Peyer's patch (tissue), 4 donors: ENCODE results near the gene DEF6. TPM values are rescaled to one million over a fixed set of nuclear protein-coding genes. Genes with fewer than 3 reads are reported as not detected.

ENCODE experiments used
- DNase-seq, 3 donors: peaks; one replicate each; pipeline ENCODE4 v3.0.0-alpha.2; 2017 to 2019
- H3K27ac ChIP-seq, 4 donors: fragments of 200-600 bp; sonication (generic); one replicate each; pipeline ENCODE4 v1.5.1; 2016 to 2019
- H3K27me3 ChIP-seq, 2 donors: fragments of 200-600 bp; sonication (generic); one replicate each; pipeline ENCODE4 v1.5.1; 2019
- H3K36me3 ChIP-seq, 3 donors: fragments of 200-600 bp; sonication (generic); one replicate each; pipeline ENCODE4 v1.5.1; 2016 to 2019
- H3K4me1 ChIP-seq, 4 donors: fragments of 200-600 bp; sonication (generic); one replicate each; pipeline ENCODE4 v1.5.1; 2016 to 2019
- H3K4me3 ChIP-seq, 4 donors: fragments of 200-600 bp; sonication (generic); 1 replicate in 3 of 4; 2 replicates in 1 of 4; pipeline ENCODE4 v1.5.1; 2016 to 2019; ENCODE audit warnings: mild to moderate bottlenecking in 1 of 4
- H3K9me3 ChIP-seq, 4 donors: fragments of 200-600 bp; sonication (generic); one replicate each; pipeline ENCODE4 v1.5.1; 2016 to 2019; ENCODE audit warnings: mild to moderate bottlenecking in 1 of 4
- POLR2A ChIP-seq, 2 donors: fragments of 450-650 bp; IDR thresholded peaks; one replicate each; pipeline ENCODE4 v1.5.1; 2017; ENCODE audit warnings: antibody characterized with exemption in 2 of 2, mild to moderate bottlenecking in 2 of 2, moderate library complexity in 2 of 2
- total RNA-seq, 4 donors: library from RNA; depleted of rRNA; stranded (reverse); fragments of >200 nt; gene quantifications; one replicate each; pipeline ENCODE4 v1.1.0, GENCODE V29; 2016
- TF ChIP-seq, protein P1 (sequence below), 6 experiments: fragments of 450-650 bp in 4 of 6; fragments of 200-600 bp in 2 of 6; sonication (generic) in 1 of 6; IDR thresholded peaks; one replicate each; pipeline ENCODE4 v1.5.1; 2017 to 2019; ENCODE audit warnings: antibody characterized with exemption in 6 of 6, mild to moderate bottlenecking in 3 of 6, moderate library complexity in 1 of 6

The DEF6 gene
- total RNA-seq, 4 donors from 2014 or later, result 11.0 to 85.8 (median 21.5) TPM

DNA sequence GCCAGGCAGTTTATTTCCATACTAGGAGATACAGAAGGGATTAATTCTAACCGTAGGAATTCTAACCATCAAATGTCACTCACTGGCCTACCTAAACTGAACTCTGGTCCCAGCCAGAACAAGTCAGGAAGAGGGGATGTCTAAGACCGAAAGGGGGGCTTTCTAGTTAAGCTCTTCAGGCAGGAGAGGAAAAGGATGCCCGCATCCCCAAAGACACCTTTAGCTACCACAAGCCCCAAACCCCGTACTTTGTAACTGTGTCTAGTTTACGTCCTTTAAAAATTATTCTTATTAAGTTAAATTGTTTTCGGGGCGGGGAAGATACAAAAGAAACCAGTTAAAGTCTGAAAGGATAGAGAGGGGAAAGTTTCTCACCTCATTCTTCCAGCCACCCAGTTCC lies 39.3 kb upstream of the DEF6 start:
- no peak for TF ChIP-seq POLR2A (IDR thresholded peaks at IDR 0.05)
- TF ChIP-seq, protein P1, sequence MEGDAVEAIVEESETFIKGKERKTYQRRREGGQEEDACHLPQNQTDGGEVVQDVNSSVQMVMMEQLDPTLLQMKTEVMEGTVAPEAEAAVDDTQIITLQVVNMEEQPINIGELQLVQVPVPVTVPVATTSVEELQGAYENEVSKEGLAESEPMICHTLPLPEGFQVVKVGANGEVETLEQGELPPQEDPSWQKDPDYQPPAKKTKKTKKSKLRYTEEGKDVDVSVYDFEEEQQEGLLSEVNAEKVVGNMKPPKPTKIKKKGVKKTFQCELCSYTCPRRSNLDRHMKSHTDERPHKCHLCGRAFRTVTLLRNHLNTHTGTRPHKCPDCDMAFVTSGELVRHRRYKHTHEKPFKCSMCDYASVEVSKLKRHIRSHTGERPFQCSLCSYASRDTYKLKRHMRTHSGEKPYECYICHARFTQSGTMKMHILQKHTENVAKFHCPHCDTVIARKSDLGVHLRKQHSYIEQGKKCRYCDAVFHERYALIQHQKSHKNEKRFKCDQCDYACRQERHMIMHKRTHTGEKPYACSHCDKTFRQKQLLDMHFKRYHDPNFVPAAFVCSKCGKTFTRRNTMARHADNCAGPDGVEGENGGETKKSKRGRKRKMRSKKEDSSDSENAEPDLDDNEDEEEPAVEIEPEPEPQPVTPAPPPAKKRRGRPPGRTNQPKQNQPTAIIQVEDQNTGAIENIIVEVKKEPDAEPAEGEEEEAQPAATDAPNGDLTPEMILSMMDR (IDR thresholded peaks at IDR 0.05), result no peak
- H3K27ac ChIP-seq, result peak overlapping the region in 2 of 4 donors; percentile 92 to 97
- peak overlapping the region; percentile 72 to 96 (median 84) for H3K4me3 ChIP-seq
- H3K36me3 ChIP-seq, result no peaks in the 10 kb centered on the region
- H3K9me3 ChIP-seq, result no peaks in the 10 kb centered on the region
- H3K27me3 ChIP-seq, result no peaks in the 10 kb centered on the region
- no peak for DNase-seq
- H3K4me1 ChIP-seq, result peaks cover 0 to 13% (median 0%) of the 10 kb centered on the region in 4 donors

DNA sequence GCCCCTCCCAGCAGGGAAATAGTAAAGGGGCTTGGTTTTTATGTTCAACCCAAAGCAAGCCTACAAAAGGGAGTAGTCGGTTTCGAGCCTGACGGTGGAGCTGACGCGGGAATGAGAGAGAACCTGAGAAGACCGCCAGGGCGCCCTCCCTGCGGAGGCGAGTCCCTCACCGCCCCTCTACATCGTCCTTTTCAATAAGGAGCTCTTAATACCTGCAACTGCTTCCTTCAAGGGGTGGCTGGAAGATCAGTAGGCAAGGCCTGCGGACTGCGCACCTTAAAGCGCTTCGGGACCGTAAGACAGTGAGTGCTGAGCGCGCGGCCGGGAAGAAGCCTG lies 38.8 kb upstream of the DEF6 start:
- DNase-seq, result peak in 1 of 3 donors; percentile 41
- H3K36me3 ChIP-seq, result no peaks in the 10 kb centered on the region
- H3K4me3 ChIP-seq, result peak overlapping the region; percentile 72 to 96 (median 84)
- H3K4me1 ChIP-seq, result peaks cover 0 to 13% (median 0%) of the 10 kb centered on the region in 4 donors
- TF ChIP-seq, protein P1 (IDR thresholded peaks at IDR 0.05), result peak in 1 of 6 experiments; percentile 3
- no peak for TF ChIP-seq POLR2A (IDR thresholded peaks at IDR 0.05)
- peak overlapping the region; percentile 92 to 97 (median 95) for H3K27ac ChIP-seq
- no peaks in the 10 kb centered on the region for H3K9me3 ChIP-seq
- no peaks in the 10 kb centered on the region for H3K27me3 ChIP-seq

DNA sequence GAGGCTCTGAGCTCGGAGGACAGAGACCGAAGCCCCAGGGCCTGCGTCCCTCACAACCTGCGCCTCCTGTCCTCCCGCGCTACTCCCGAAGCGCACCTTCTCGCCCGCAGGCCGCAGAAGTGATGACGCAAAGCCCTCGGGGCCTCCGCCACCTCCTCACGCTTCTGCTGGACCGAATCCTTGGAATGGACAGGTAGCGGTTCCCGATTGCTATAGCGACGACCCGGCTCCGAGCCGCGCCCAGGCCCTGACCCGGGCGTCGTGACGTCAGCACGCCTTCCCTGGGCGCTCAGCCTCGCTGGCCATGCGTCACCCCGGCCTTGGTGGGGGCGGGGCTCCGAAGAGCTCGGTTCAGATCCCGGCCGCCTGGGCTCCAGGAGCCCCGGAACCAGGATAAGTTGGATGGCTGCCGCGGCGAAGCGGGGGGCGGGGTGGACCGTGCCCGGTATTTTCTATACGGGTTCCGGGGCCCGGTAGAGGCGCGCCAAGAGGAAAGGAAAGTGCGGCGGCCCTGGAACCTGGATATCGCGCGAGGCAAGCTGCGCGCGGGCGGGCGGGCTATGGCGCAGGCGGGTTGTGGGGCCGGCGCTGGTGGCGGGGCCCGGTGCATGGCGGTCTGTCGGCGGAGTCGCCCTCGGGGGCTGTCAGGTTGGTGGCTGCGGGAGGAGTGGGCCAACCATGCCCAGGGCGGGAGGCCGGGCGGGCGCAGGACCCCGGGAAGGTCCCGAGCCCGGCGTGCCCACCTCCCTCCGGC lies 38.2 kb upstream of the DEF6 start, which contains the start of gene ZNF76:
Gene ZNF76, plus strand, starts transcription at position 542 of the 754 bp plus-strand sequence. CDS start 21,417 bp downstream, outside the sequence.
- Histone ChIP-seq H3K4me1 (peaks cover 0 to 13% (median 0%) of the 10 kb centered on the region in 4 donors), H3K9me3 (no peaks in the 10 kb centered on the region), H3K27ac (peak within 1 kb of the TSS; percentile 92 to 97 (median 95)), H3K36me3 (no peaks in the 10 kb centered on the region), H3K4me3 (peak within 1 kb of the TSS; percentile 72 to 96 (median 84)), H3K27me3 (no peaks in the 10 kb centered on the region)
- peak; percentile 94 to 99 (median 98) for DNase-seq
- peak; percentile 18 to 25 for TF ChIP-seq POLR2A (IDR thresholded peaks at IDR 0.05)
- TF ChIP-seq, protein P1 (IDR thresholded peaks at IDR 0.05), result peak in 3 of 6 experiments; percentile 69 to 76 (median 73)

DNA sequence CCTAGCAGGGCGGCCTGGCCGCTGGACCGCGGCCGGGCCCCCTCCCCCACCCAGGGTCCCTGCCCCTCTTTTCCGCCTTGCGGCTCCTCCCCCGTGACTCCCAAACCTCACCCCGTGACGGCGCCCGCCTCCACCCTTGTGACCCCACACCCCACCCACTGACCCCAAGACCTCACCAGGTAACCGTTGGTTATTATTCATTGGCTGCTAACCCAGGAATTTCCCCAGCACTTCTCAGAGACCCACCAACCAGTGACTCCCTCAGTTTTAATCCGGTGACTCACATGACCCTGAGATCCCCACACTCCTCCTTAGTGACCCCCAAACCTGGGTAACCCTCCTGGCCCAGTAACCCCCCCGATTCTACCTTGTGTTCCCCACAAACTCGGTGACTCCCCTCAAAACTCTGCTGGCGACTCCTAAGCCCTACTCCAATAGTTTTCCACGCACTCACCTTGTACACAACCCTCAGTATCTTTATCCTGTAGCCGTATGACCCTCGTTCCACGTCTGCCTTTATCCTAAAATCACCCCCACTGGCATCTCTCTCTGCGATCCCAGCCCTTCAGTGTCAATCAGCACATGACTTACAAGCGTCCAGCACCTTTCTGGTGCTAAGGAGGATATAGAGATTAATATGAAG lies 37.5 kb upstream of the DEF6 start:
- peak; percentile 77 to 87 (median 79) for DNase-seq
- Histone ChIP-seq H3K9me3 (no peaks in the 10 kb centered on the region), H3K27ac (peak overlapping the region; percentile 92 to 97 (median 95)), H3K4me1 (peaks cover 0 to 13% (median 0%) of the 10 kb centered on the region in 4 donors), H3K4me3 (peak overlapping the region; percentile 72 to 96 (median 84)), H3K27me3 (no peaks in the 10 kb centered on the region), H3K36me3 (no peaks in the 10 kb centered on the region)
- TF ChIP-seq POLR2A (IDR thresholded peaks at IDR 0.05), result peak in 1 of 2 donors; percentile 1
- TF ChIP-seq, protein P1 (IDR thresholded peaks at IDR 0.05), result no peak

DNA sequence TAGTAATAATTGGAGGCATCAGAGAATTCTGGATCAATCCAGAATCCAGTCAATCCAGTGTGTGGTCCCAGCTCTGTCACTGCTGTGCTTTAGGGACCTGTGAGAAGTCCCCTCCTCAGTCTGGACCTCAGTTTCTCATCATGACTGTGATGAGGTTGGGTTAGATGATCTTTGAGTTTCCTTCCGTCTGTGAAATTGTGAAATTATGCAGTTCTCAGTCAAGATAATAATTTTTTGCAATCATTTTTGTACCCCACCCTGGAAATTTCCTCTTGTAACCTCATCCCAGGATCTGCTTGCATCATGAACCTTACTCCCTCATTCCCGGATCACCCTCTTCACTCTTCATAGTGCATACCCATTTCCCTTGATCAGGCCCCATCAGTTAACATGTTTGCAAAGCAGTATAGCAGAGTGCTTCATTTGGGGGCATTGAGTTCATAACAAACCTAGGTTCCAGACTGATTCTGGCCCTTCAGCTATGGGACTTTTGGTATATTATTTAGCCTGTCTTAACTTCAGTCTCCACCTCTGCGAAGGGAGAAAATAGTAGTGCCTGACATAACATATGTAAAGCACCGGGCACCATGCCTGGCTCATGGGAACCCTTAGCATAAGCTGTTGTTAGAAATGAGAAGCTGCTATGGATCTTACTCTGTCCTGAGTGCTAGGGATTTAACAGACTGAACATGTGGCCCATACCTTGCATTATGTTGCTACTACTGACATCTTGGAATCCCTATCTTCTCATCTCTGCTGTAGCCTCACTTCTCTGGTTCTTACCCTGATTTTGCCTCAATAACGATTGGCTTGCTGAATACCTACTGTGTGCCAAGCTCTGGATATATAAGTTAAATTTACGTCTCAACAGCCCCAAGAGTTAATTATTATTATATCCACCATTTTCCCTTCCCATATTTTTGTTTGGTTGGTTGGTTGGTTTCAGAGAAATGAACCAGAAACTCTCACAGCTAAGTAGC lies 36.7 kb upstream of the DEF6 start:
- TF ChIP-seq, protein P1 (IDR thresholded peaks at IDR 0.05), result no peak
- TF ChIP-seq POLR2A (IDR thresholded peaks at IDR 0.05), result no peak
- peak overlapping the region; percentile 92 to 97 (median 95) for H3K27ac ChIP-seq
- H3K36me3 ChIP-seq, result no peaks in the 10 kb centered on the region
- no peak for DNase-seq
- H3K4me3 ChIP-seq, result peak overlapping the region in 3 of 4 donors; percentile 72 to 93 (median 76)
- no peaks in the 10 kb centered on the region for H3K27me3 ChIP-seq
- H3K9me3 ChIP-seq, result no peaks in the 10 kb centered on the region
- peaks cover 0 to 13% (median 0%) of the 10 kb centered on the region in 4 donors for H3K4me1 ChIP-seq
